ENCODE results near the gene VPS33B.

VPS33B gene

DNA sequence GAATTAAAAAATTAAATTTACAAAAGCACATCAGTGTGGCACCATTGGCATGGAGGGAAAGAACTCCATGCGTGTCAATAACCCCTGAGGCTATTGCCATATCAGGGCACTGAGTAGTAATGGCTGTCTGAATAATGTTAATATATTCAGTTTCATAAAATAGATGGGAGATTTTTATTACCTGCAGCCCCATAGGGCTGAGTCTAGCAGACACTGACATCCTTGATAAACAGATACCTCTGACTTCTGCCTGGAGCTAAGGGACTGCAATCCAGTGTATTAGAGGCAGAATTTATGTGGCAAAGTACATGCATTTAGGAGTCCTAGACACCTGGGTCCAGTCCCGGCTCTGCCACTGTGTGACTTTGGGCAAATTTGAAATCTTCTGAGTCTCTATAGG lies 38.8 kb upstream of the VPS33B start:
- Histone ChIP-seq H3K27me3 (ENCODE audit: low read depth, low read length) (peaks cover 30% of the 10 kb centered on the region), H3K9me3 (ENCODE audit: insufficient read depth, low read length) (no peaks in the 10 kb centered on the region), H3K79me2 (ENCODE audit: low read length) (no peaks in the 10 kb centered on the region), H3K4me3 (ENCODE audit: low read length) (no peak overlapping the region), H2AFZ (ENCODE audit: low read depth, low read length) (no peak overlapping the region), H4K20me1 (ENCODE audit: insufficient read depth, low read length) (no peaks in the 10 kb centered on the region), H3K9ac (ENCODE audit: low read length) (no peak overlapping the region), H3K27ac (ENCODE audit: low read length) (no peak overlapping the region), H3K36me3 (replicated peaks; ENCODE audit: low read depth, low read length) (no peaks in the 10 kb centered on the region), H3K4me2 (ENCODE audit: low read length) (no peak overlapping the region), H3K4me1 (ENCODE audit: low read length) (no peaks in the 10 kb centered on the region)
- TF ChIP-seq, protein P1, sequence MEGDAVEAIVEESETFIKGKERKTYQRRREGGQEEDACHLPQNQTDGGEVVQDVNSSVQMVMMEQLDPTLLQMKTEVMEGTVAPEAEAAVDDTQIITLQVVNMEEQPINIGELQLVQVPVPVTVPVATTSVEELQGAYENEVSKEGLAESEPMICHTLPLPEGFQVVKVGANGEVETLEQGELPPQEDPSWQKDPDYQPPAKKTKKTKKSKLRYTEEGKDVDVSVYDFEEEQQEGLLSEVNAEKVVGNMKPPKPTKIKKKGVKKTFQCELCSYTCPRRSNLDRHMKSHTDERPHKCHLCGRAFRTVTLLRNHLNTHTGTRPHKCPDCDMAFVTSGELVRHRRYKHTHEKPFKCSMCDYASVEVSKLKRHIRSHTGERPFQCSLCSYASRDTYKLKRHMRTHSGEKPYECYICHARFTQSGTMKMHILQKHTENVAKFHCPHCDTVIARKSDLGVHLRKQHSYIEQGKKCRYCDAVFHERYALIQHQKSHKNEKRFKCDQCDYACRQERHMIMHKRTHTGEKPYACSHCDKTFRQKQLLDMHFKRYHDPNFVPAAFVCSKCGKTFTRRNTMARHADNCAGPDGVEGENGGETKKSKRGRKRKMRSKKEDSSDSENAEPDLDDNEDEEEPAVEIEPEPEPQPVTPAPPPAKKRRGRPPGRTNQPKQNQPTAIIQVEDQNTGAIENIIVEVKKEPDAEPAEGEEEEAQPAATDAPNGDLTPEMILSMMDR (IDR thresholded peaks at IDR 0.05; ENCODE audit: low read depth, low read length), result no peak
- no peak for TF ChIP-seq EZH2phosphoT487 (IDR thresholded peaks at IDR 0.05; ENCODE audit: low read depth)

DNA sequence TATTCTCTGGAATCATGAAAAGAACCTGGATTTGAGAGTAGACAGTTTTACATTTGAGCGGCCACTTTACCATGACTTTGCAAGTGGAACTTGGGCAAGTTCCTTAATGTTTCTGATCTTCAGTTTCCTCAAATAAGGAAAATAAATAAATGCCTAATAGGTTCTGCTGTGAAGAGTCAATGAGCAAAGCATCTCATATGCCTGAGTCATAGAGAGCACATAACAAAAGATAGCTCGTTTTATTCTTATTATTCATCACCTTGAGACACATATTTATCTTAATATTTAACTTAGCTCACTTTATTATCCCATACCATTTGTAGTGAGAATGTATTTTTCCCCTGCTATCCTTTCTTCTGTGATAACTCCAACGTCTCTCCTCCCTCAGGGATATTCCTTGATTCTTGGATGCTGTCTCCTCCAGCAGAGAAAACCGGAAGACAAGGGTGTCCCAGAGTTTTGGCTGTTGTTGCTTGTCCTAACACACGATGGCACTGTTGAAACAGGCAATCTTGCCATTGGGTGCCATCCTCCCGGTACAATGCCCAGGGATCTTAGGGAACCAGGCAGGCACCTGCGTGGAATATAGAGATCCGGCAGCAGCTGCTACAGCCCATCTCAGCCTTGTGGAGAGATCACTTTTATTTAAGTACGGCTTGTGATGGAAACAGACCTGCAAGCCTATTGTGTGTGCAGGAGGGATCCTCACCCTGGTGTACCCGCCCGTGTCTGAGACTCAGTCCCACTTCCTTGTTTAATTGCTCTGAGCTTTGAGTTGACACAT lies 33.3 kb upstream of the VPS33B start:
- TF ChIP-seq EZH2phosphoT487 (IDR thresholded peaks at IDR 0.05; ENCODE audit: low read depth), result no peak
- TF ChIP-seq, protein P1 (IDR thresholded peaks at IDR 0.05; ENCODE audit: low read depth, low read length), result peak; percentile 96
- H4K20me1 ChIP-seq (ENCODE audit: insufficient read depth, low read length), result no peaks in the 10 kb centered on the region
- no peaks in the 10 kb centered on the region for H3K36me3 ChIP-seq (replicated peaks; ENCODE audit: low read depth, low read length)
- no peaks in the 10 kb centered on the region for H3K9me3 ChIP-seq (ENCODE audit: insufficient read depth, low read length)
- no peaks in the 10 kb centered on the region for H3K4me1 ChIP-seq (ENCODE audit: low read length)
- H3K27me3 ChIP-seq (ENCODE audit: low read depth, low read length), result peaks cover 47% of the 10 kb centered on the region
- H3K4me2 ChIP-seq (ENCODE audit: low read length), result peak overlapping the region; percentile 66
- H3K79me2 ChIP-seq (ENCODE audit: low read length), result no peaks in the 10 kb centered on the region
- no peak overlapping the region for H3K27ac ChIP-seq (ENCODE audit: low read length)
- H3K4me3 ChIP-seq (ENCODE audit: low read length), result peak overlapping the region; percentile 59
- H3K9ac ChIP-seq (ENCODE audit: low read length), result no peak overlapping the region
- H2AFZ ChIP-seq (ENCODE audit: low read depth, low read length), result peak overlapping the region; percentile 74

DNA sequence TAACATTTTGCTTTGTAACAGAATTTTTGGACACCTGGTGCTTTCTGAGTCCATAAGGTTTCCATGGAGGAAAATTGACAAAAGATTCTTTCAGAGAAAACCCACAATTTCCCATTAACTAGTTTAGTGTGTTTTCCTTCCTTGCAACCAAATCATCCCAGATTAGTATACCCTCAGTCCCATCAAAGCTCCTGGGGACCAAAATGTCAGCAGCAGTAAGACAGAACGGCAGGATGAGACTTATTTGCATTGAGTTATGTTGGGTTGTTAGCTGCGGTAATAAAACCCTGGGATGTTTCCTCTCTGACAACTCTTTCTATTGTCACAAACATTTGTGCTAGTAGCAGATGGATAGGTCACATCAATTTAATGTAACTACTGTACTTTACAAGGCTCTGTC lies 32.4 kb upstream of the VPS33B start:
- Histone ChIP-seq H3K27ac (ENCODE audit: low read length) (no peak overlapping the region), H3K27me3 (ENCODE audit: low read depth, low read length) (peaks cover 47% of the 10 kb centered on the region)
- TF ChIP-seq, protein P1 (IDR thresholded peaks at IDR 0.05; ENCODE audit: low read depth, low read length), result no peak
- TF ChIP-seq EZH2phosphoT487 (IDR thresholded peaks at IDR 0.05; ENCODE audit: low read depth), result no peak

GRCh38 chr15:91051248-91051647 lies 28.9 kb upstream of the VPS33B start:
- TF ChIP-seq EZH2phosphoT487 (IDR thresholded peaks at IDR 0.05; ENCODE audit: low read depth), result no peak
- TF ChIP-seq, protein P1 (IDR thresholded peaks at IDR 0.05; ENCODE audit: low read depth, low read length), result no peak
- H3K9me3 ChIP-seq (ENCODE audit: insufficient read depth, low read length), result no peaks in the 10 kb centered on the region
- H3K9ac ChIP-seq (ENCODE audit: low read length), result no peak overlapping the region
- no peaks in the 10 kb centered on the region for H4K20me1 ChIP-seq (ENCODE audit: insufficient read depth, low read length)
- no peak overlapping the region for H3K4me3 ChIP-seq (ENCODE audit: low read length)
- no peak overlapping the region for H3K4me2 ChIP-seq (ENCODE audit: low read length)
- H3K79me2 ChIP-seq (ENCODE audit: low read length), result no peaks in the 10 kb centered on the region
- H3K27ac ChIP-seq (ENCODE audit: low read length), result no peak overlapping the region
- H3K27me3 ChIP-seq (ENCODE audit: low read depth, low read length), result peaks cover 28% of the 10 kb centered on the region
- H3K4me1 ChIP-seq (ENCODE audit: low read length), result peaks cover 10% of the 10 kb centered on the region
- no peak overlapping the region for H2AFZ ChIP-seq (ENCODE audit: low read depth, low read length)
- H3K36me3 ChIP-seq (replicated peaks; ENCODE audit: low read depth, low read length), result no peaks in the 10 kb centered on the region

More for the DNA sequence above, 32.4 kb upstream of the VPS33B start:
- no peaks in the 10 kb centered on the region for H3K4me1 ChIP-seq (ENCODE audit: low read length)
- no peaks in the 10 kb centered on the region for H3K79me2 ChIP-seq (ENCODE audit: low read length)
- no peak overlapping the region for H3K4me2 ChIP-seq (ENCODE audit: low read length)
- no peaks in the 10 kb centered on the region for H3K9me3 ChIP-seq (ENCODE audit: insufficient read depth, low read length)
- H3K4me3 ChIP-seq (ENCODE audit: low read length), result no peak overlapping the region
- no peak overlapping the region for H3K9ac ChIP-seq (ENCODE audit: low read length)
- no peak overlapping the region for H2AFZ ChIP-seq (ENCODE audit: low read depth, low read length)
- no peaks in the 10 kb centered on the region for H3K36me3 ChIP-seq (replicated peaks; ENCODE audit: low read depth, low read length)
- H4K20me1 ChIP-seq (ENCODE audit: insufficient read depth, low read length), result no peaks in the 10 kb centered on the region
